Activated T-cell treated with anti-CD3 and anti-CD28 coated beads, Interleukin-2, amount 50 U/mL, for 72 hours (primary cell): ENCODE results near the gene MB21D2. TPM values are rescaled to one million over a fixed set of nuclear protein-coding genes. Genes with fewer than 3 reads are reported as not detected.
"Not testable (repeated sequence)": the region's sequence is repeated elsewhere in the genome, so short reads cannot be mapped to it uniquely, and the experiment has no call there.

ENCODE experiments used
- ATAC-seq, 2 donors: fragments of 150-1000 bp; cut with Tn5 transposase; replicated peaks in 1 of 2; 2 replicates each; pipeline ENCODE4 v1.10.0; 2021; ENCODE audit warnings: moderate library complexity in 2 of 2, mild to moderate bottlenecking in 1 of 2
- DNase-seq, 2 donors: peaks; one replicate each; pipeline ENCODE4 v3.0.0; 2021 to 2022; ENCODE audit warnings: mixed read lengths in 1 of 2
- H3K27ac Mint-ChIP-seq: one replicate; pipeline ENCODE4 v1.8.0; 2022; ENCODE audit warnings: mild to moderate bottlenecking, moderate library complexity, mixed read lengths
- H3K27me3 Mint-ChIP-seq: one replicate; pipeline ENCODE4 v1.8.0; 2022; ENCODE audit warnings: low read depth, mixed read lengths
- H3K36me3 Mint-ChIP-seq, 2 donors: one replicate each; pipeline ENCODE4 v1.8.0; 2022; ENCODE audit warnings: mixed read lengths in 2 of 2, mild to moderate bottlenecking in 1 of 2; ENCODE audit not compliant: insufficient read depth in 2 of 2
- H3K4me1 Mint-ChIP-seq: one replicate; pipeline ENCODE4 v1.8.0; 2022; ENCODE audit warnings: low read depth, mixed read lengths
- H3K4me3 Mint-ChIP-seq, 2 donors: one replicate each; pipeline ENCODE4 v1.8.0; 2022; ENCODE audit warnings: mild to moderate bottlenecking in 2 of 2, mixed read lengths in 2 of 2, moderate library complexity in 2 of 2
- H3K9me3 Mint-ChIP-seq, 2 donors: one replicate each; pipeline ENCODE4 v1.8.0; 2022; ENCODE audit warnings: mixed read lengths in 2 of 2
- total RNA-seq, 2 donors: library from RNA; stranded (reverse); gene quantifications; one replicate each; pipeline ENCODE4 v1.2.3, GENCODE V29; 2022

The MB21D2 gene
- total RNA-seq, 2 donors from 2014 or later, result 10.5 to 26.9 TPM

DNA sequence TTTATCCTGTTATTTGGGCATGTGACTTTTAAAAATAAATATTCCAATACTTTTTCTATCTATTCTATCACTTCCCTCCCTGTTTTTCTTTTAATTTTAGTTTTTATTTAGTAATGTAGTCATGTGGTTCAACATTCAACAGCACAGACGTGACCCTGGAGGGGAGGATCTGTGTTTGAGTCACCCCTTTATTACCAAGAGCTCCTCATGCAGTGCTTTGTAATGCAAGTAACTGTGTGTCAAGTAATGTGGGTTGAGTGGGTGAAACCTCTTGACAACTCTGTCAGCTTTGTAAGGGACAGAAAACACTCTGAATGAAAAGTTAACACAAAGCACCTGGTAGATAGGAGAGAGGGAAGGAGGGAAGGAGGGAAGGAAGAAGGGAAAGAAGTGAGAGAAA, 100.6 kb downstream of the MB21D2 start:
- Mint-ChIP-seq H3K4me1 (peaks cover 57% of the 10 kb centered on the region), H3K36me3 (no peaks in the 10 kb centered on the region), H3K27me3 (peaks cover 33% of the 10 kb centered on the region), H3K9me3 (no peaks in the 10 kb centered on the region), H3K4me3 (peak overlapping the region; percentile 46 to 61), H3K27ac (peak overlapping the region; percentile 39)
- peak; percentile 45 for DNase-seq
- ATAC-seq, result peak; percentile 83

DNA sequence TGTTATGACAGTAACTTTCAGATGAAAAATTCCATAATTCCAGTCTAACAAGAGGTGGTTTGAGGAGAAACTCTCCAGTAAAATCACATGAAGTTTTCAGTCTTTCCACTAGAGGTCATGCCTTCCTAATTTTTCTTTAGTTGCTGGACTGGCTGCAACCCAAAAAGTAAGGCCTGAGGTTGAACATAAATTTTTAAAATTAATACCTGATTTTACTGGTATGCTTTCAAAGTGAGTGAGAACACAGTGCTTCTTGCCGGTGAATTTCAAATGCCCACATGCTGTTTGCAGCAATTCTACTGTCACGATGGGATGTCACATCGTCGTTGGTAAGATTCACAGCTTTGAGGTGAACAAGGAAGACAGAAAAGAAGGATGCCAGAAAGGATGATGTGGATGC, 101.3 kb downstream of the MB21D2 start:
- Mint-ChIP-seq H3K27me3 (peaks cover 33% of the 10 kb centered on the region), H3K4me3 (peak overlapping the region; percentile 0 to 68), H3K4me1 (peaks cover 52% of the 10 kb centered on the region), H3K27ac (peak overlapping the region; percentile 61), H3K9me3 (no peaks in the 10 kb centered on the region), H3K36me3 (no peaks in the 10 kb centered on the region)
- DNase-seq, result no peak
- ATAC-seq, result no peak

DNA sequence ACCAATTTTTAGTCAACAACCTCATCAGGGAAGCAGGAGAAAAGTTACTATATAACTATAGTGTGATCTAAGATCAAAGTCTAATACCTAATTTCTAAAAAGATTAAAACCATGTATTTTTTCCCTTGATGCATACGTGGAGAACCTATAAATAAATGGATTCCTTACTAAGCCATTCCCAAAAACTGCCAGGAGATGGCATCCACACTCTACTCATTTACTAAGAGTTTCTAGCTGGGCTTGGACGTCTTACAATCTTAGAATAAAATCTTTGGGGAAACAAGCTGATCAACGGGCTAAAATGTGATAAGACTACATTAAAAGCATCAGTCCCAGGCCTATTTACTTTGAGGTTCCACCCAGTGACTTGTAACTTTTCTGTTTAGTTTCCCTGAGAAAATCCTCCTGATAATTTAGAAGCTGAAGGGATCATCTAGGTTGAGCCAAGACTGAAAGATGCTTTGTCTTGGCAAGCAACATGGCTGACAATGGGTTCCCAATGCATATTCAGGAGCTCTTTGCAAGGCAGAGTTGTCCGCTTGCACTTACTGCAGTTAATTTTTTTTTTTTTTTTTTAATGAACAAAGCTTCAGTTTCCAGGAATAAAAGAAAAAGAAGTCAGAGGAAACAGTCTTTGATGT, 104.8 kb downstream of the MB21D2 start:
- Mint-ChIP-seq H3K27me3 (peaks cover 15% of the 10 kb centered on the region), H3K27ac (no peak overlapping the region), H3K36me3 (no peaks in the 10 kb centered on the region), H3K4me3 (no peak overlapping the region), H3K9me3 (no peaks in the 10 kb centered on the region), H3K4me1 (peaks cover 18% of the 10 kb centered on the region)
- DNase-seq (no peak), ATAC-seq (no peak)

DNA sequence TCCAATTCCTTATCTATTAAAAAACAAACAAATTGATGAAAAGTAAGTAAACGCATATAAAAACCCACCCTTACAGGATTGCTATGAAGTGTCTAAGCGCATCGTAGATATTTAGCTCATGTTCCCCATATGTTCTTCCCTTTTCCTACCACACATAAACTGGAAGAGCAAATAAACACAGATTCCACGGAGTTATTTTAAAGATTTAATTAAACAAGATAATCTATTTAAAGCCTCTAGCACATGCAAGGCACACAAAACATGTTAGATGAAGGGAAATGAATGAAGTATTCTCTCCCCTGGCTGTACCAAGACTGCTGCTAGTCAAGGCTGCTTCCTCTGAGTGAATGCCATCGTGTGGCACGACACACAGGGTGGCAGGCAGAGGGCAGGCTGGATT, 111.9 kb downstream of the MB21D2 start:
- ATAC-seq (no peak), DNase-seq (no peak)
- Mint-ChIP-seq H3K27me3 (no peaks in the 10 kb centered on the region), H3K9me3 (no peaks in the 10 kb centered on the region), H3K4me3 (no peak overlapping the region), H3K4me1 (no peaks in the 10 kb centered on the region), H3K36me3 (no peaks in the 10 kb centered on the region), H3K27ac (no peak overlapping the region)

DNA sequence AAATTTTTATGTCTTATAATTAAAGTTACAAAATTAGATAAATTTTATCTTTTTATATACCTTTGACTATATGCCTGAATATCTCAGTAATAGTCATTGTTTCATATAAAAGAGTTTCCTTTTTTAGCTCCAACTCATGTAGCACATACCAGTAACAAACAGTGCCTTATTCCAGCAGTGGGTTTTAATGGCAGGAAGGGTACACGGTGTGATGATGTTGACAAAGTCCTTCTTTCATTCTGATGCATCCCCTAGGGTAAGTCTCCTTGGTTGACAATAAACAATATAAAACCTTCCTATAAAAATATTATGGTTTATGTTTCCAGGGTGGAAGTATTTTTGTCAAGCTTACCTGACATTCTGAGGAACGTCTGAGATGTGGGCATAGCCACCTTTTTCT, 113.2 kb downstream of the MB21D2 start:
- no peaks in the 10 kb centered on the region for H3K4me1 Mint-ChIP-seq
- H3K4me3 Mint-ChIP-seq, result no peak overlapping the region
- ATAC-seq, result no peak
- H3K27ac Mint-ChIP-seq, result no peak overlapping the region
- H3K36me3 Mint-ChIP-seq, result no peaks in the 10 kb centered on the region
- DNase-seq, result no peak
- no peaks in the 10 kb centered on the region for H3K27me3 Mint-ChIP-seq
- H3K9me3 Mint-ChIP-seq, result no peaks in the 10 kb centered on the region

DNA sequence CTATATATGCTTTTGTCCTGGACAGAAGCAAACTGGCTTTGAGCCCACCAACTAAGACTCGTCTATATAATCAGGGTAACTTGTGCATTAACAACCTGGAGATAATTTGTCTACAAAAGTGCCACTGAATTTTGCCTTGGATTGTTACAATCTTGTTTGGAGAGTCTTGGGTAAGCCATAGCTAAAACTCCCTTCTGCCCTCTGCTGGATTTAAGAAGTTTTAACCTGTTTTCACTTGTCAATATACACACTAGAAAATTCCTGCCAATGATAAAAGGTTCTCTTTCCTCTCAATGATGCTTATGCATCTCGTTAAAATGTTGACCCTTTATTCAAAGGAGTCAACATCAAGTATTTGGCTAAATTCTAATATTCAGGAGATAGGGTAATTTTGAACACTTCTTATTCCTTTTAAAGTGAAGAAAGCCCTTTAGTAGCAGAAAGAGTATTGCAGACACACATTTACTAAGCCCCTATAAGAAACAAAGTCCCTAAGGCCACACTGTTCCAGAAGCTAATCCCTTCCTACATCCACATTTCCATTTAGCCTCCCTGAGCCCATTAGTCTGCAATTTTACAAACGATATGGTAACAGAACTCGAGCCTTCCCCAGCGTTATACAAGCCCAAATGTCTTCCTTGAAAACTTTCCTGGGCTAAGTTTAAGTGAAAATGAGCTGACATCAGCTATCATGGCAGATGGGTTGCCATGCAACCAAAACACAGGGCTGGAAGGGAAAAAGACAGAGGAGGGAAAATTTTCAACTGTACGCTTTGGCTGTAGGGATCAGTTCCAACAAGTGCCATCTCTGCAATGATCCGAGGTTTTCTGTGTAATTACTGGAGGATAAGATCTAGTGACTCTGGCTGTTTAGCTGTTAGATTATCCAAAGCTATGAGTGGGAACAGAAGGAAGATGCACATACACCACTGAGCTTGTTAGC, 114.4 kb downstream of the MB21D2 start:
- H3K9me3 Mint-ChIP-seq, result no peaks in the 10 kb centered on the region
- H3K27me3 Mint-ChIP-seq, result no peaks in the 10 kb centered on the region
- no peak overlapping the region for H3K27ac Mint-ChIP-seq
- peaks cover 0 to 4% of the 10 kb centered on the region in 2 donors for H3K36me3 Mint-ChIP-seq
- no peaks in the 10 kb centered on the region for H3K4me1 Mint-ChIP-seq
- ATAC-seq, result peak in 1 of 2 donors; percentile 41
- no peak for DNase-seq
- H3K4me3 Mint-ChIP-seq, result no peak overlapping the region

DNA sequence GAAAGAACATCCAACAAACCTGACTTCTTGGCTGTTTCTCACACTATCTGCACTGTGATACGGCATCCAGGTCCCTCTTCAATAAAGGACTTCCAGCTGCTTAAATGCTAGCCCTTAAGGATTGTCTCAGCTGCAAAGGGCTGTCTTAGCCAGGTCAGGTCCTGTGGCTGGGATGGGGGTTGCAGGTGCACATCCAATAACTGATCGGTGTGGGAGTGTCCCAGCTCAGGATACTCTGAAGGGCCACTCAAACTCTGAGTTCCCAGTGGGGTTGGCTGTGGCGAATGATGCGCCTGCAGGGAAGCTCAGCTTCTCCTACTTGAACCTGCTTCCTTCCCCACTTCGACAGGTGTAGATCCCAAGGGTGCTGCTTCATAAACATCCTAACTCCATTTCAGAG, 115.7 kb downstream of the MB21D2 start:
- DNase-seq (no peak), ATAC-seq (no peak)
- no peak overlapping the region for H3K4me3 Mint-ChIP-seq
- H3K9me3 Mint-ChIP-seq, result no peaks in the 10 kb centered on the region
- no peaks in the 10 kb centered on the region for H3K4me1 Mint-ChIP-seq
- H3K36me3 Mint-ChIP-seq, result peaks cover 0 to 4% of the 10 kb centered on the region in 2 donors
- no peak overlapping the region for H3K27ac Mint-ChIP-seq
- no peaks in the 10 kb centered on the region for H3K27me3 Mint-ChIP-seq

DNA sequence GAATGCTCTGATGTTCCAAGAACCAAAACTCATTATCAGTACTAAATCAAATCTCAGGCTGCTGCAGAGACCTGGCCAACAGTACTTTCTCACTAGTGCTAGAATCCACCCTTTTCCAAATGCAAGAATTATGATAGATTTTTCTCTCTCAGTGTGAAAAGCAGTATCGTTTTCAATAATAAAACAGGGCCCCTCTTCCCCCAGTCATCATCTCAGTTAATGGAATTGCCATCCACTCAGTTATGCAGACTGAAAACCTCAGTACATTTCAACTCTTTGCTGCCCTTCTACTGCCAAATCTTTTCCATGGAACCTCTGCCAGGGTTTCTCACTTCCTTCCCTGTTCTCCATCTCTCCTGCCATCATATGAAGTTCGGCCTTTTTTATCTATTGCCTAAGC, 117.9 kb downstream of the MB21D2 start:
- no peak for DNase-seq
- no peaks in the 10 kb centered on the region for H3K4me1 Mint-ChIP-seq
- no peak overlapping the region for H3K4me3 Mint-ChIP-seq
- no peaks in the 10 kb centered on the region for H3K27me3 Mint-ChIP-seq
- H3K9me3 Mint-ChIP-seq, result no peaks in the 10 kb centered on the region
- no peak for ATAC-seq
- no peak overlapping the region for H3K27ac Mint-ChIP-seq
- H3K36me3 Mint-ChIP-seq, result peaks cover 0 to 4% of the 10 kb centered on the region in 2 donors

DNA sequence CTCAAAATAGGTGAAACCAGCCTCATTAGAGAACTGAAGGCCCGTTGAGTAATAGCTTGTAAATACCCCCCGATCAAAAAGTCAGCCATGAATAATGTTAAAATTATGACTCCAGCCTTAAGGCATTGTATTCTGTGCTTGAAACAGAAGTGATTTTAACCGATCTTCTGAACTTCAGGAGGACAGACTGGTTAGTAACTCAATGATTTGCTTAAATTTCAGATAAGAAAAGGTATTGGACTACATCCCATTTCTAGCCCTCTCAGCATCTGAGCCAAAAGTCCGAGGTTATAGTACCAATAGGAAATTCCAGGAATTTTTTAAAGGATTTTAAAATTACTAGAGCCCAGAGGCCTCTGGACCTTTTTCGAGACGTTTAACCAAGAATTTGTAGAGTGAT, 122.6 kb downstream of the MB21D2 start:
- no peaks in the 10 kb centered on the region for H3K4me1 Mint-ChIP-seq
- ATAC-seq (no peak), DNase-seq (no peak)
- H3K27ac Mint-ChIP-seq, result no peak overlapping the region
- H3K27me3 Mint-ChIP-seq, result no peaks in the 10 kb centered on the region
- peaks cover 0 to 4% of the 10 kb centered on the region in 2 donors for H3K36me3 Mint-ChIP-seq
- H3K4me3 Mint-ChIP-seq, result no peak overlapping the region
- H3K9me3 Mint-ChIP-seq, result no peaks in the 10 kb centered on the region

DNA sequence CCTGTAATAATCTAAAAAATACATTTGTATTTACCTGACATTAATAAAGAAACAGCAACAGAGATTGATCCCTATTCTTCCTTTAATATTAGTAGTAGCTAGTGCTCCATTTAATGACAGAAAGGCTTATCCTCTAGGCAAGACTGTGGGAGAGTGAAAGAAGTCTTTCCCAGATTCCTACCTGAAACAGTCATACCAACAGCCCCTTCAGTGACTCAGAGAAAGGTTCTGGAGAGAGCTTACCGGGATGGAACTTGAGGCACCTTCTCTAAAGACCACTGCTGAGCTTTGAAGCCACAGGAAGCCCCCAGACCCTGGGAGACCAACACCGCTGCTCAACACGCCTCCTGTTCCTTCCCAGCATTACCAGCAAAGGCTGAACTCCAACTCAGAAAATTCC, 123.4 kb downstream of the MB21D2 start:
- Mint-ChIP-seq H3K4me1 (no peaks in the 10 kb centered on the region), H3K4me3 (no peak overlapping the region), H3K36me3 (peaks cover 0 to 3% of the 10 kb centered on the region in 2 donors), H3K9me3 (no peaks in the 10 kb centered on the region), H3K27me3 (no peaks in the 10 kb centered on the region), H3K27ac (no peak overlapping the region)
- DNase-seq, result no peak
- ATAC-seq, result no peak

DNA sequence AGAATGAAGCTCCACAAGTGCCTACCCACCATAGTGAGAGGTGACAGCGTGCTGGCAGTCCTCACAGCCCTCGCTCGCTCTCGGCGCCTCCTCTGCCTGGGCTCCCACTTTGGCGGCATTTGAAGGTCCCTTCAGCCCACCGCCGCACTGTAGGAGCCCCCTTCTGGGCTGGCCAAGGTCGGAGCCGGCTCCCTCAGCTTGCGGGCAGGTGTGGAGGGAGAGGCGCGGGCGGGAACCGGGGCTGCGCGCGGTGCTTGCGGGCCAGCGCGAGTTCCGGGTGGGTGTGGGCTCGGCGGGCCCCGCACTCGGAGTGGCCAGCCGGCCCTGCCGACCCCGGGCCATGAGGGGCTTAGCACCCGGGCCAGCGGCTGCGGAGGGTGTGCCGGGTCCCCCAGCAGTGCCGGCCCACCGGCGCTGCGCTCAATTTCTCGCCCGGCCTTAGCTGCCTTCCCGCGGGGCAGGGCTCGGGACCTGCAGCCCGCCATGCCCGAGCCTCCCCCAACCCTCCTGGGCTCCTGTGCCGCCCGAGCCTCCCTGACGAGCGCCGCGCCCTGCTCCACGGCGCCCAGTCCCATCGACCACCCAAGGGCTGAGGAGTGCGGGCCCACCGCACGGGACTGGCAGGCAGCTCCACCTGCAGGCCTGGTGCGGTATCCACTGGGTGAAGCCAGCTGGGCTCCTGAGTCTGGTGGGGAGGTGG, 128.7 kb downstream of the MB21D2 start:
- not testable (repeated sequence) for H3K27me3 Mint-ChIP-seq, H3K27ac Mint-ChIP-seq, ATAC-seq, H3K4me1 Mint-ChIP-seq, H3K36me3 Mint-ChIP-seq, DNase-seq, H3K9me3 Mint-ChIP-seq, H3K4me3 Mint-ChIP-seq

DNA sequence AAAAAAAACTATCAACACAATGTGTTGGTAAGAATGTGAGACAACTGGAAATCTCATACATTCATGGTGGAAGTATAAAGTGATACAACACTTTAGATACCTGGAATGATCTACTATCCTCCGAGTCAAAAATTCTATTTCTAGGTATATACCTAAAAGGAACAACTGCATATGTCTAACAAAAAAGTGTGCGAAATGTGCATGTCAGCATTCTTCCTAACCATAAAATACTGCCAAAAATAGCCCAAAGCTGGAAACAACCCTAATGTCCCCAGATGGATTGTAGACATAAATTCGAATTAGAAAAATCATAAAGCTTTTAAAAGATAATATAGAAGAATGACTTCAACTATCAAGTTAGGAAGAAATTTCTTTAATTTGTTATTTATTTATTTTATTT, 139.1 kb downstream of the MB21D2 start:
- ATAC-seq, result no peak
- H3K36me3 Mint-ChIP-seq, result peaks cover 6 to 12% of the 10 kb centered on the region in 2 donors
- no peak for DNase-seq
- H3K27me3 Mint-ChIP-seq, result no peaks in the 10 kb centered on the region
- H3K4me3 Mint-ChIP-seq, result no peak overlapping the region
- peaks cover 11% of the 10 kb centered on the region in 2 donors for H3K9me3 Mint-ChIP-seq
- no peaks in the 10 kb centered on the region for H3K4me1 Mint-ChIP-seq
- H3K27ac Mint-ChIP-seq, result no peak overlapping the region

DNA sequence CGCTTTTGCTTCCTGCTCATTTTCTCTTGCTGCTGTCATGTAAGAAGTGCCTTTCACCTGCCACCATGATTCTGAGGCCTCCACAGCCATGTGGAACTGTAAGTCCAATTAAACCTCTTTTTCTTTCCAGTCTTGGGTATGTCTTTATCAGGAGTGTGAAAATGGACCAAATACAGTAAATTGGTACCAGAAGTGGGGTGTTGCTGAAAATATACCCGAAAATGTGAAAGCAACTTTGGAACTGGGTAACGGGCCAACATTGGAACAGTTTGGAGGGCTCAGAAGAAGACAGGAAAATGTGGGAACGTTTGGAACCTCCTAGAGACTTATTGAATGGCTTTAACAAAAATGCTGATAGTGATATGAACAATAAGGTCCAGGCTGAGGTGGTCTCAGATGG, 143.3 kb downstream of the MB21D2 start:
- Mint-ChIP-seq H3K36me3 (peaks cover 6 to 12% of the 10 kb centered on the region in 2 donors), H3K9me3 (peaks cover 11 to 13% of the 10 kb centered on the region in 2 donors)
- H3K27ac Mint-ChIP-seq, H3K27me3 Mint-ChIP-seq, H3K4me1 Mint-ChIP-seq, ATAC-seq, DNase-seq, H3K4me3 Mint-ChIP-seq: not testable (repeated sequence)
